ENCODE measurements around the gene GTF3C5.
A peak's percentile ranks its signal among the peaks of the same experiment; 100 is the strongest.

The GTF3C5 gene

DNA sequence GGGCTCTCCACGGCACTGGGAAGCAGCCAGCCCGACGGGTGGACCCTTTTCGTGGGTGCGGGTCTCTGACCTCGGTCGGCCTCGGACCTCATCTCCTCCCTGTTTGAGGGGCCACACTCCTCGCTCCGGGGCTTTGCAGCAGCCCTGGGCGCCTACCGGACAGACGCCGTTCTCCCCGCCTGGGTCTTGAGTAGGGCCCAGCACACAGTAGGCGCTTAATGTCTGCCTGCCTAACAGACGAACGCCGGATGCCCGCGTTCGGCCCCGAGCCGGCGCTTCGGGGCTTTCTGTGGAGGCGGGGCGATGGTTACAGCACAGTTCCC, 842 bp upstream of the GTF3C5 start:
- TF ChIP-seq, protein P1, sequence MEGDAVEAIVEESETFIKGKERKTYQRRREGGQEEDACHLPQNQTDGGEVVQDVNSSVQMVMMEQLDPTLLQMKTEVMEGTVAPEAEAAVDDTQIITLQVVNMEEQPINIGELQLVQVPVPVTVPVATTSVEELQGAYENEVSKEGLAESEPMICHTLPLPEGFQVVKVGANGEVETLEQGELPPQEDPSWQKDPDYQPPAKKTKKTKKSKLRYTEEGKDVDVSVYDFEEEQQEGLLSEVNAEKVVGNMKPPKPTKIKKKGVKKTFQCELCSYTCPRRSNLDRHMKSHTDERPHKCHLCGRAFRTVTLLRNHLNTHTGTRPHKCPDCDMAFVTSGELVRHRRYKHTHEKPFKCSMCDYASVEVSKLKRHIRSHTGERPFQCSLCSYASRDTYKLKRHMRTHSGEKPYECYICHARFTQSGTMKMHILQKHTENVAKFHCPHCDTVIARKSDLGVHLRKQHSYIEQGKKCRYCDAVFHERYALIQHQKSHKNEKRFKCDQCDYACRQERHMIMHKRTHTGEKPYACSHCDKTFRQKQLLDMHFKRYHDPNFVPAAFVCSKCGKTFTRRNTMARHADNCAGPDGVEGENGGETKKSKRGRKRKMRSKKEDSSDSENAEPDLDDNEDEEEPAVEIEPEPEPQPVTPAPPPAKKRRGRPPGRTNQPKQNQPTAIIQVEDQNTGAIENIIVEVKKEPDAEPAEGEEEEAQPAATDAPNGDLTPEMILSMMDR (conservative IDR thresholded peaks at IDR 0.05; ENCODE audit: control insufficient read depth, insufficient read depth, low read depth, low read length), result no peak
- peak overlapping the region; percentile 84 for H3K4me3 ChIP-seq (ENCODE audit: control insufficient read depth, low read depth, low read length)
- DNase-seq (ENCODE audit: low read depth), result no peak

DNA sequence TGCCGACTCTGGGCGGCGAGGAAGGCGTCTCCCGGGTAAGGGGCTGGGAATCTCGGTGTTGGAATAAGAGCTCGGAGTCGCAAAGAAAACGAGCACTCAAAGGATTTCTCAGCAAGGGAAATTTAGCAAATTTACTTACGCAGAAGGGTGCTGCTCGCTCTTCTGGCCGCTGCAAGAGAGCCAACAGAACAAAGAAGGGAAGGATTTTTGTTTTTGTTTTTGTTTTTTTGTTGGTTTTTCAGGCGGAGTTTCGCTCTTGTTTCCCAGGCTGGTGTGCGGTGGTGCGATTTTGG, 279 bp downstream of the GTF3C5 start:
- TF ChIP-seq, protein P1 (conservative IDR thresholded peaks at IDR 0.05; ENCODE audit: control insufficient read depth, insufficient read depth, low read depth, low read length), result no peak
- no peak for DNase-seq (ENCODE audit: low read depth)
- H3K4me3 ChIP-seq (ENCODE audit: control insufficient read depth, low read depth, low read length), result peak overlapping the region; percentile 84

DNA sequence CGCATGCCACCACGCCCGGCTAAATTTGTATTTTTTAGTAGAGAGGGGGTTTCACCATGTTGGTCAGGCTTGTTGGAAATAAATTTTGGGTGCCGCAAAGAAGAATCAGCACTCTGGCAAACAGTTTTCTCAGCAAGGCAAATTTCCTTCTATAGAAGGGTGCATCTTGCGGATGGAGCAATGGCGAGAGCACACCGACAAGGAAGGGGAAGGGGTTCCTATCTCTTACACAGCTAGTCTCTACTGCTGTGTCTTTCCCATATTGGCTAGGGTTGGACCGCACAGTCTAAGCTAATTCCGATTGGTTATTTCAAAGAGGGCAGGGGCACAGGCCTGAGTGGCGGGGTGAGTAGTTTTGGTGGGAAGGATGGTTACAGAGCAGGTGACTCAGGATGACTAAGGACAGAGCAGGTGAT, 707 bp downstream of the GTF3C5 start:
- TF ChIP-seq, protein P1 (conservative IDR thresholded peaks at IDR 0.05; ENCODE audit: control insufficient read depth, insufficient read depth, low read depth, low read length), result no peak
- no peak for DNase-seq (ENCODE audit: low read depth)
- peak overlapping the region; percentile 84 for H3K4me3 ChIP-seq (ENCODE audit: control insufficient read depth, low read depth, low read length)

DNA sequence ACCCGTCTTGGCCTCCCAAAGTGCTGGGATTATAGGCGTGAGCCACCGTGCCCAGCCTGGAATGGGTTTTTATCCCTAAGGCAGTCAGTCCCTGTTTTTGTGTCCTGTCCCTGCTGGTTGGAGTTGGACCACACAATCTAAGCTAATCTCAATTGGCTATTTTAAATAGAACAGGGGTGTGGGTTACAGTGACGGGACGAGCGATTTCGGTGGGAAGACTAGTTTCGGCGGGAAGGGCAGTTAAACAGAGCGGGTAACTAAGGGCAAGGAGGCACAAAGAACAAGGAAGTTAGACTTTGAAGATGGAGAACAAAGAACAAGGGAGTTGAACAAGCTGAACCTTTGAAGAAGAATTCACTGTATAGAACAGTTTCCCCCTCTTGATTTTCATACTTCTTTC, 1.4 kb downstream of the GTF3C5 start:
- no peak overlapping the region for H3K4me3 ChIP-seq (ENCODE audit: control insufficient read depth, low read depth, low read length)
- TF ChIP-seq, protein P1 (conservative IDR thresholded peaks at IDR 0.05; ENCODE audit: control insufficient read depth, insufficient read depth, low read depth, low read length), result no peak
- no peak for DNase-seq (ENCODE audit: low read depth)

DNA sequence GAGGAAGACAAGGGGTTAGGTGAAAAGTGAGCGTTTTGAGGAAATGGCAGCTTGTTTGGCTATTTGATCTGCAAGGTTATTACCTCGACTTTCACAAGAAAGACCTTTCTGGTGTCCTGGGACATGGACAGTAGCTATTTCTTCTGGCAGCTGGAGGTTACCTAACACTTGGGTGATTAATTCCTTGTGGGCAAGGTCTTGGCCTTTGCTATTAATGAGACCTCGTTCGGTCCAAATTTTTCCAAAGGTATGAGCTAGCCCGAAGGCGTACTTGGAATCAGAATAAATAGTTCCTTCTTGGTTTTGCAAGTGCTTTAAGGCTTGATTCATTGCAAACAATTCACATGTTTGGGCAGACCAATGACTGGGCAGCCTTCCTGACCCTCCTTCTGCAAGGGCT, 4.9 kb downstream of the GTF3C5 start:
- no peak for DNase-seq (ENCODE audit: low read depth)
- H3K4me3 ChIP-seq (ENCODE audit: control insufficient read depth, low read depth, low read length), result no peak overlapping the region
- TF ChIP-seq, protein P1 (conservative IDR thresholded peaks at IDR 0.05; ENCODE audit: control insufficient read depth, insufficient read depth, low read depth, low read length), result no peak

DNA sequence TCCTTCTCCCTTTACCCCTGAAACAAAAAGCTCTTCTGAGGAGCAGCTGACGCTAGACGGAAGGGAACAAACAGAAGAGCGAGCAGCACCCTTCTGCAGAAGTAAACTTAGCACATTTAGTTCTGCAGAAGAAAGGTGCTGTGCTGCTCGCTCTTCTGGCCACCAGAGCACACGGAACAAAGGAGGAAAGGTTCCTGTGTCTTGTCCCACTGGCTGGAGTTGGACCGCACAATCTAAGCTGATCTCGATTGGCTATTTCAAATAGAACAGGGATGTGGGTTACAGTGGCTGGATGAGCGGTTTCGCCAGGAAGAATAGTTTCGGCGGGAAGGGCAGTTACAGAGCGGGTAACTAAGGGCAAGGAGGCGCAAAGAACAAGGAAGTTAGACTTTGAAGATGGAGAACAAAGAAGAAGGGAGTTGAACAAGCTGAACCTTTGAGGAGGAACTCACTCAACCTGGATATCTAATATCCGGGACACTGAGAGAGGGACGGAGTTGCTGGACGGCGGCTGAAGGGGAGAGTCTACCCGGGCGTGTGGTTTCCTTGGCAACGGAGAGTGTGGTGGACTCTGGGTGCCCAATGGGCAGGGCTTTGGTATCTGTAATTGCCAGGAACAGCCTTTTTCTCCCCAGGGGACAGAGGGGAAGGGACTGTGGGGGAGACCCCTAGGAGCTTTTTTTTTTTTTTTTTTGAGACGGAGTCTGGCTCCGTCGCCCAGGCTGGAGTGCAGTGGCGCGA, 7.1 kb downstream of the GTF3C5 start:
- TF ChIP-seq, protein P1 (conservative IDR thresholded peaks at IDR 0.05; ENCODE audit: control insufficient read depth, insufficient read depth, low read depth, low read length), result no peak
- DNase-seq (ENCODE audit: low read depth), result no peak
- no peak overlapping the region for H3K4me3 ChIP-seq (ENCODE audit: control insufficient read depth, low read depth, low read length)
